HepG2 (cell line): ENCODE measurements around the gene PRM3. TPM values are rescaled to one million over a fixed set of nuclear protein-coding genes. Genes with fewer than 3 reads are reported as not detected.

Experiments used
- BRD4 ChIP-seq: sonication (generic); formaldehyde crosslinking; IDR thresholded peaks from 2 replicates; pipeline ENCODE4 v1.4.0; 2020; ENCODE audit warnings: missing genetic modification reagents
- GFI1 ChIP-seq: sonication (generic); formaldehyde crosslinking; IDR thresholded peaks from 2 replicates; pipeline ENCODE4 v1.5.0; 2020; ENCODE audit warnings: missing genetic modification reagents, mild to moderate bottlenecking, borderline replicate concordance
- GTF3A ChIP-seq: sonication (generic); formaldehyde crosslinking; conservative IDR thresholded peaks from 2 replicates; pipeline ENCODE4 v1.4.0; 2020; ENCODE audit warnings: mild to moderate bottlenecking, missing genetic modification reagents
- JUNB ChIP-seq: sonication (generic); formaldehyde crosslinking; IDR thresholded peaks from 2 replicates; pipeline ENCODE4 v1.8.0; 2022; ENCODE audit warnings: missing genetic modification reagents, mild to moderate bottlenecking, borderline replicate concordance
- RAD51 ChIP-seq: fragments of 450-650 bp; IDR thresholded peaks from 2 replicates; pipeline ENCODE4 v1.6.1; 2016; ENCODE audit warnings: borderline replicate concordance
- SAP130 ChIP-seq: IDR thresholded peaks from 2 replicates; pipeline ENCODE4 v1.6.1; 2016; ENCODE audit warnings: low read depth
- SNAI1 ChIP-seq: sonication (generic); formaldehyde crosslinking; IDR thresholded peaks from 2 replicates; pipeline ENCODE4 v1.5.0; 2020; ENCODE audit warnings: mild to moderate bottlenecking, missing genetic modification reagents, borderline replicate concordance
- TCF12 ChIP-seq, 2 experiments: fragments of 450-650 bp in 1 of 2; sonication (generic) in 1 of 2; formaldehyde crosslinking in 1 of 2; IDR thresholded peaks; 2 replicates each; pipeline versions ENCODE4 v1.6.1 to v1.8.0; 2017 to 2022; ENCODE audit warnings: antibody characterized with exemption in 1 of 2, mild to moderate bottlenecking in 1 of 2, missing genetic modification reagents in 1 of 2, moderate library complexity in 1 of 2
- TCF7L2 ChIP-seq: IDR thresholded peaks from 2 replicates; pipeline ENCODE4 v1.6.1; 2011; ENCODE audit warnings: mild to moderate bottlenecking, low read depth, low read length, moderate library complexity
- THAP11 ChIP-seq: IDR thresholded peaks from 2 replicates; pipeline ENCODE4 v1.6.1; 2016; ENCODE audit warnings: missing biosample characterization, missing genetic modification reagents
- ZBTB8A ChIP-seq: sonication (generic); formaldehyde crosslinking; IDR thresholded peaks from 2 replicates; pipeline ENCODE4 v1.4.0; 2020; ENCODE audit warnings: mild to moderate bottlenecking, low read depth, missing genetic modification reagents, borderline replicate concordance
- ZFX ChIP-seq: sonication (generic); formaldehyde crosslinking; IDR thresholded peaks from 2 replicates; pipeline ENCODE4 v1.4.0; 2020; ENCODE audit warnings: mild to moderate bottlenecking, low read depth, missing genetic modification reagents, moderate library complexity
- ZIK1 ChIP-seq: sonication (generic); formaldehyde crosslinking; IDR thresholded peaks from 2 replicates; pipeline ENCODE4 v1.5.0; 2020; ENCODE audit warnings: mild to moderate bottlenecking, low read depth, missing genetic modification reagents, borderline replicate concordance
- ZNF430 ChIP-seq: sonication (generic); formaldehyde crosslinking; IDR thresholded peaks from 2 replicates; pipeline ENCODE4 v1.9.0; 2021; ENCODE audit warnings: mild to moderate bottlenecking, missing genetic modification reagents
- ZNF468 ChIP-seq: sonication (generic); formaldehyde crosslinking; IDR thresholded peaks from 2 replicates; pipeline ENCODE4 v1.8.0; 2022; ENCODE audit warnings: mild to moderate bottlenecking, moderate library complexity, missing genetic modification reagents
- polyA plus RNA-seq, 8 experiments: library from polyadenylated mRNA; depleted of rRNA in 3 of 8; stranded (reverse) in 7 of 8; unstranded in 1 of 8; fragments of >200 nt; fragmentation: Illumina TruSeq in 4 of 8; extraction: Trizol in 4 of 8; gene quantifications; 2 replicates each; pipeline versions ENCODE4 v1.2.1 to v1.2.3, GENCODE V29; 2011 to 2016; ENCODE audit warnings: low read depth in 4 of 8, missing spikeins in 1 of 8, mixed read lengths in 1 of 8; ENCODE audit not compliant: insufficient read depth in 1 of 8
- total RNA-seq, 5 experiments: library from RNA; depleted of rRNA; stranded (reverse); fragments of >200 nt; fragmentation: Illumina TruSeq; extraction: Trizol; gene quantifications; 2 replicates each; pipeline ENCODE4 v1.2.3, GENCODE V29; 2016; ENCODE audit warnings: low read depth in 1 of 5
- TF ChIP-seq, protein P1 (sequence below): sonication (generic); formaldehyde crosslinking; IDR thresholded peaks from 2 replicates; pipeline ENCODE4 v1.4.0; 2020; ENCODE audit warnings: missing genetic modification reagents, mild to moderate bottlenecking, borderline replicate concordance
- TF ChIP-seq, protein P2 (sequence below): sonication (generic); formaldehyde crosslinking; conservative IDR thresholded peaks from 2 replicates; pipeline ENCODE4 v1.4.0; 2020; ENCODE audit warnings: mild to moderate bottlenecking, missing genetic modification reagents, moderate library complexity
- TF ChIP-seq, protein P3 (sequence below): sonication (generic); formaldehyde crosslinking; IDR thresholded peaks from 2 replicates; pipeline ENCODE4 v1.9.0; 2021; ENCODE audit warnings: missing genetic modification reagents, borderline replicate concordance
- TF ChIP-seq, protein P4 (sequence below): sonication (generic); formaldehyde crosslinking; IDR thresholded peaks from 2 replicates; pipeline ENCODE4 v1.4.0; 2020; ENCODE audit warnings: missing genetic modification reagents, borderline replicate concordance

Gene PRM3
- total and polyA plus RNA-seq, 2 of the 13 experiments (the other 11 are each of a cell fraction or from before 2014, with no cell fraction given) = not detected

DNA sequence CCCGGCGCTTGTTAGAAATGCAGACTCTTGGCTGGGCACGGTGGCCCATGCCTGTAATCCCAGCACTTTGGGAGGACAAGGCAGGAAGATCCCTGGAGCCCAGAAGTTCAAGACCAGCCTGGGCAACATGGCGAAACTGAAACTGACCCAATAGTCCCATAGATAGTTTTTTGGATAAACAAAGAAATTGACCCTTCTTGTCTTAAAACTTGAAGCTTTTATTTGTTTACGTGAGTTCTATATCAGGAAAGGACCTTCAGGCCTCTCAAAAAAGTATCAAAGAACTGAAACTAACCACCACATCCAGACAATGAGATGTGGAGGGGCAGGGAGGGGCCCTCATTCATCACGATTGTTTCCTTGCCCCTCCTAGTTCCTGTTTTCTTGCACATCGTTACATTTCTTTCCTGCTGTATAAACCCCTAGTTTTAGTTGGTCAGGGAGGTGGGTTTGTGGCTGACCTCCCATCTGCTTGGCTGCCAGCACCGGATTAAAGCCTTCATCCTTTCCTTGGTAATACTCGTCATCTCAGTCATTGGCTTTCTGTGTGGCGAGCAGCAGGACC, 37.6 kb upstream of the PRM3 start (continued):
- no peak for TF ChIP-seq ZNF468
- TF ChIP-seq ZBTB8A = 0 out of 2 replicates have a peak, but pooled peaks have one; percentile 59
- TF ChIP-seq GTF3A (CRISPR knock-in tag) = no peak
- 0 out of 2 replicates have a peak, but pooled peaks have one; percentile 16 for TF ChIP-seq SNAI1 (CRISPR knock-in tag)
- TF ChIP-seq TCF12 (IDR thresholded peaks at IDR 0.05) = no peak
- no peak for TF ChIP-seq TCF12 (CRISPR knock-in tag; IDR thresholded peaks at IDR 0.05)
- 0 out of 2 replicates have a peak, but pooled peaks have one; percentile 6 for TF ChIP-seq ZFX (CRISPR knock-in tag)
- TF ChIP-seq JUNB (CRISPR knock-in tag) = no peak
- no peak for TF ChIP-seq RAD51
- TF ChIP-seq GFI1 (CRISPR knock-in tag) = no peak
- TF ChIP-seq, protein P1, sequence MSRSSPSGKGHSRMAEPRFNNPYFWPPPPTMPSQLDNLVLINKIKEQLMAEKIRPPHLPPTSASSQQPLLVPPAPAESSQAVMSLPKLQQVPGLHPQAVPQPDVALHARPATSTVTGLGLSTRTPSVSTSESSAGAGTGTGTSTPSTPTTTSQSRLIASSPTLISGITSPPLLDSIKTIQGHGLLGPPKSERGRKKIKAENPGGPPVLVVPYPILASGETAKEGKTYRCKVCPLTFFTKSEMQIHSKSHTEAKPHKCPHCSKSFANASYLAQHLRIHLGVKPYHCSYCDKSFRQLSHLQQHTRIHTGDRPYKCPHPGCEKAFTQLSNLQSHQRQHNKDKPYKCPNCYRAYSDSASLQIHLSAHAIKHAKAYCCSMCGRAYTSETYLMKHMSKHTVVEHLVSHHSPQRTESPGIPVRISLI (CRISPR knock-in tag) = 0 out of 2 replicates have a peak, but pooled peaks have one; percentile 6
- TF ChIP-seq, protein P2, sequence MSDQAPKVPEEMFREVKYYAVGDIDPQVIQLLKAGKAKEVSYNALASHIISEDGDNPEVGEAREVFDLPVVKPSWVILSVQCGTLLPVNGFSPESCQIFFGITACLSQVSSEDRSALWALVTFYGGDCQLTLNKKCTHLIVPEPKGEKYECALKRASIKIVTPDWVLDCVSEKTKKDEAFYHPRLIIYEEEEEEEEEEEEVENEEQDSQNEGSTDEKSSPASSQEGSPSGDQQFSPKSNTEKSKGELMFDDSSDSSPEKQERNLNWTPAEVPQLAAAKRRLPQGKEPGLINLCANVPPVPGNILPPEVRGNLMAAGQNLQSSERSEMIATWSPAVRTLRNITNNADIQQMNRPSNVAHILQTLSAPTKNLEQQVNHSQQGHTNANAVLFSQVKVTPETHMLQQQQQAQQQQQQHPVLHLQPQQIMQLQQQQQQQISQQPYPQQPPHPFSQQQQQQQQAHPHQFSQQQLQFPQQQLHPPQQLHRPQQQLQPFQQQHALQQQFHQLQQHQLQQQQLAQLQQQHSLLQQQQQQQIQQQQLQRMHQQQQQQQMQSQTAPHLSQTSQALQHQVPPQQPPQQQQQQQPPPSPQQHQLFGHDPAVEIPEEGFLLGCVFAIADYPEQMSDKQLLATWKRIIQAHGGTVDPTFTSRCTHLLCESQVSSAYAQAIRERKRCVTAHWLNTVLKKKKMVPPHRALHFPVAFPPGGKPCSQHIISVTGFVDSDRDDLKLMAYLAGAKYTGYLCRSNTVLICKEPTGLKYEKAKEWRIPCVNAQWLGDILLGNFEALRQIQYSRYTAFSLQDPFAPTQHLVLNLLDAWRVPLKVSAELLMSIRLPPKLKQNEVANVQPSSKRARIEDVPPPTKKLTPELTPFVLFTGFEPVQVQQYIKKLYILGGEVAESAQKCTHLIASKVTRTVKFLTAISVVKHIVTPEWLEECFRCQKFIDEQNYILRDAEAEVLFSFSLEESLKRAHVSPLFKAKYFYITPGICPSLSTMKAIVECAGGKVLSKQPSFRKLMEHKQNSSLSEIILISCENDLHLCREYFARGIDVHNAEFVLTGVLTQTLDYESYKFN = no peak
- no peak for TF ChIP-seq TCF7L2
- no peak for TF ChIP-seq ZNF430 (CRISPR knock-in tag)
- no peak for TF ChIP-seq BRD4
- TF ChIP-seq, protein P3, sequence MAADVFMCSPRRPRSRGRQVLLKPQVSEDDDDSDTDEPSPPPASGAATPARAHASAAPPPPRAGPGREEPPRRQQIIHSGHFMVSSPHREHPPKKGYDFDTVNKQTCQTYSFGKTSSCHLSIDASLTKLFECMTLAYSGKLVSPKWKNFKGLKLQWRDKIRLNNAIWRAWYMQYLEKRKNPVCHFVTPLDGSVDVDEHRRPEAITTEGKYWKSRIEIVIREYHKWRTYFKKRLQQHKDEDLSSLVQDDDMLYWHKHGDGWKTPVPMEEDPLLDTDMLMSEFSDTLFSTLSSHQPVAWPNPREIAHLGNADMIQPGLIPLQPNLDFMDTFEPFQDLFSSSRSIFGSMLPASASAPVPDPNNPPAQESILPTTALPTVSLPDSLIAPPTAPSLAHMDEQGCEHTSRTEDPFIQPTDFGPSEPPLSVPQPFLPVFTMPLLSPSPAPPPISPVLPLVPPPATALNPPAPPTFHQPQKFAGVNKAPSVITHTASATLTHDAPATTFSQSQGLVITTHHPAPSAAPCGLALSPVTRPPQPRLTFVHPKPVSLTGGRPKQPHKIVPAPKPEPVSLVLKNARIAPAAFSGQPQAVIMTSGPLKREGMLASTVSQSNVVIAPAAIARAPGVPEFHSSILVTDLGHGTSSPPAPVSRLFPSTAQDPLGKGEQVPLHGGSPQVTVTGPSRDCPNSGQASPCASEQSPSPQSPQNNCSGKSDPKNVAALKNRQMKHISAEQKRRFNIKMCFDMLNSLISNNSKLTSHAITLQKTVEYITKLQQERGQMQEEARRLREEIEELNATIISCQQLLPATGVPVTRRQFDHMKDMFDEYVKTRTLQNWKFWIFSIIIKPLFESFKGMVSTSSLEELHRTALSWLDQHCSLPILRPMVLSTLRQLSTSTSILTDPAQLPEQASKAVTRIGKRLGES = no peak
- TF ChIP-seq, protein P4, sequence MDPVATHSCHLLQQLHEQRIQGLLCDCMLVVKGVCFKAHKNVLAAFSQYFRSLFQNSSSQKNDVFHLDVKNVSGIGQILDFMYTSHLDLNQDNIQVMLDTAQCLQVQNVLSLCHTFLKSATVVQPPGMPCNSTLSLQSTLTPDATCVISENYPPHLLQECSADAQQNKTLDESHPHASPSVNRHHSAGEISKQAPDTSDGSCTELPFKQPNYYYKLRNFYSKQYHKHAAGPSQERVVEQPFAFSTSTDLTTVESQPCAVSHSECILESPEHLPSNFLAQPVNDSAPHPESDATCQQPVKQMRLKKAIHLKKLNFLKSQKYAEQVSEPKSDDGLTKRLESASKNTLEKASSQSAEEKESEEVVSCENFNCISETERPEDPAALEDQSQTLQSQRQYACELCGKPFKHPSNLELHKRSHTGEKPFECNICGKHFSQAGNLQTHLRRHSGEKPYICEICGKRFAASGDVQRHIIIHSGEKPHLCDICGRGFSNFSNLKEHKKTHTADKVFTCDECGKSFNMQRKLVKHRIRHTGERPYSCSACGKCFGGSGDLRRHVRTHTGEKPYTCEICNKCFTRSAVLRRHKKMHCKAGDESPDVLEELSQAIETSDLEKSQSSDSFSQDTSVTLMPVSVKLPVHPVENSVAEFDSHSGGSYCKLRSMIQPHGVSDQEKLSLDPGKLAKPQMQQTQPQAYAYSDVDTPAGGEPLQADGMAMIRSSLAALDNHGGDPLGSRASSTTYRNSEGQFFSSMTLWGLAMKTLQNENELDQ (CRISPR knock-in tag) = no peak
- TF ChIP-seq SAP130 (CRISPR knock-in tag) = no peak; the same call in 1 of the 2 replicates
- TF ChIP-seq ZIK1 (CRISPR knock-in tag) = 0 out of 2 replicates have a peak, but pooled peaks have one; percentile 9
- no peak for TF ChIP-seq THAP11 (CRISPR knock-in tag)
